ENCODE results near the gene TSPOAP1.

Gene TSPOAP1

DNA sequence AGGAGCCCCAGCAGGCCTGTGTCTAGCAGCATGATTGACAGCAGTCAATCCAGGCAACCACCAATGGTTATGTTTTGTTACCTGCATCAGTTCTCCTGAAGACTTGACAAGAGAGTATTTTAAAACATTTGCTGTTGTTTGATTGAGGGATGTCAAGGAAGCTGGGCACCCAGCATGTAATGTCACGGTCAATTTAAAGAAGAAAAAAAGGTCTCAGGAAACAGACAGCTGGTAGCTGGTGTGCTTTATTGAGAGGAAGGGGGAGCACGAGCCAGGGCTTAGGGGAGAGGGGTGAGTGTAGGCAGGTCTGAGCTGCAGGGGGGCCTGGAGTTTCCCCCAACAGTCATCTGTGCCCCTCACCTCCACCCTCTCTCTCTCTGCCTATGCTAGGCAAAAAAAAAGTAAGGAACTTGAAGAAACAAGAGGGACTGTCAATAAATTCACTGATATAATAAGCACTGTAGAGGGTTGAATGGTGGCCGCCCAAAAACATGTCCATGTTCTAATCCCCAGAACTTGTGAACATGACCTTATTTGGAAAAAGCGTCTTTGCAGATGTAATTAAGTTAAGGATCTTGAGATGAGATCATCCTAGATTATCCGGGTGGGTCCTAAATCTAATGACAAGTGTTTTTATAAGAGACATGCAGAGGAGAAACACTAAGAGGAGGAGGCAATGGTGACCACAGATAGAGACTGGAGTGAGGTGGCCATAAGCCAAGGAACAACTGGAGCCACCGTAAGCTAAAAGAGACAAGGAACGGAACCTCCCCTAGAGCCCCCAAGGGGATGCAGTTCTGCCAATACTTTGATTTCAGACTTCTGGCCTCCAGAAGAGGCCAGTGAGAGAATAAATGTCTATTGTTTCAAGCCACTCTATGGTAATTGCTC is 14.5 kb downstream of the TSPOAP1 start:
- POLR2A ChIA-PET, result interaction anchor here (0.6 kb wide), 1 partner anchor 344 kb away, joined by 3 read pairs; no protein-coding TSS in a partner anchor
- CTCF ChIA-PET, result interaction anchor here (0.6 to 8.7 kb wide), 13 partner anchors 9 to 700 kb away, joined by 3 to 93 read pairs (median 3); partner anchors contain the start of genes RNF43 and SUPT4H1
- TF ChIP-seq, protein P1, sequence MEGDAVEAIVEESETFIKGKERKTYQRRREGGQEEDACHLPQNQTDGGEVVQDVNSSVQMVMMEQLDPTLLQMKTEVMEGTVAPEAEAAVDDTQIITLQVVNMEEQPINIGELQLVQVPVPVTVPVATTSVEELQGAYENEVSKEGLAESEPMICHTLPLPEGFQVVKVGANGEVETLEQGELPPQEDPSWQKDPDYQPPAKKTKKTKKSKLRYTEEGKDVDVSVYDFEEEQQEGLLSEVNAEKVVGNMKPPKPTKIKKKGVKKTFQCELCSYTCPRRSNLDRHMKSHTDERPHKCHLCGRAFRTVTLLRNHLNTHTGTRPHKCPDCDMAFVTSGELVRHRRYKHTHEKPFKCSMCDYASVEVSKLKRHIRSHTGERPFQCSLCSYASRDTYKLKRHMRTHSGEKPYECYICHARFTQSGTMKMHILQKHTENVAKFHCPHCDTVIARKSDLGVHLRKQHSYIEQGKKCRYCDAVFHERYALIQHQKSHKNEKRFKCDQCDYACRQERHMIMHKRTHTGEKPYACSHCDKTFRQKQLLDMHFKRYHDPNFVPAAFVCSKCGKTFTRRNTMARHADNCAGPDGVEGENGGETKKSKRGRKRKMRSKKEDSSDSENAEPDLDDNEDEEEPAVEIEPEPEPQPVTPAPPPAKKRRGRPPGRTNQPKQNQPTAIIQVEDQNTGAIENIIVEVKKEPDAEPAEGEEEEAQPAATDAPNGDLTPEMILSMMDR (IDR thresholded peaks at IDR 0.05; ENCODE audit: control extremely low read depth, extremely low read depth, low read depth, missing control alignments), result no peak
- no peak for DNase-seq (ENCODE audit: extremely low spot score)

DNA sequence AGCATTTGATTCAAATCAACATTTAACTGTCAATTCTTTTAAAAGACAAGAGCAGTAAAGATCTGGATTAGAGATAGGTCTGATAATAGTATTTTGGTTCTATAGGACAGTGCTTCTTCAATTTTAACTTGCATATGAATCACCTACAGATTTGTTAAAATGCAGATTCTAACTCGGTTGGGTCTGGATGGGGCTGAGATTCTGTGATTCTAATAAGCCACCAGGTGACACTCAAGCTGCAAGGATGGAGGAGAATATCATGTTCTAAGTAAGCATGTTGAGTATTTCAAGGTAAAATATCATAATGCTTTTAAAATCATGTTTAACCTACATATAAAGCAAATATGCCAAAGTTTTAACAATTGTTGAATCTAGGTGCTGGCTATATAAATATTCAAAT is 15.8 kb downstream of the TSPOAP1 start:
- TF ChIP-seq, protein P1 (IDR thresholded peaks at IDR 0.05; ENCODE audit: control extremely low read depth, extremely low read depth, low read depth, missing control alignments), result peak; percentile 19
- ChIA-PET CTCF (interaction anchor here (0.9 to 8.7 kb wide), 6 partner anchors 9 to 697 kb away, joined by 3 to 93 read pairs (median 3); partner anchors contain the start of genes RNF43 and SUPT4H1), POLR2A (interaction anchor here (1.0 kb wide), 1 partner anchor 9 kb away, joined by 3 read pairs; no protein-coding TSS in a partner anchor)
- no peak for DNase-seq (ENCODE audit: extremely low spot score)

DNA sequence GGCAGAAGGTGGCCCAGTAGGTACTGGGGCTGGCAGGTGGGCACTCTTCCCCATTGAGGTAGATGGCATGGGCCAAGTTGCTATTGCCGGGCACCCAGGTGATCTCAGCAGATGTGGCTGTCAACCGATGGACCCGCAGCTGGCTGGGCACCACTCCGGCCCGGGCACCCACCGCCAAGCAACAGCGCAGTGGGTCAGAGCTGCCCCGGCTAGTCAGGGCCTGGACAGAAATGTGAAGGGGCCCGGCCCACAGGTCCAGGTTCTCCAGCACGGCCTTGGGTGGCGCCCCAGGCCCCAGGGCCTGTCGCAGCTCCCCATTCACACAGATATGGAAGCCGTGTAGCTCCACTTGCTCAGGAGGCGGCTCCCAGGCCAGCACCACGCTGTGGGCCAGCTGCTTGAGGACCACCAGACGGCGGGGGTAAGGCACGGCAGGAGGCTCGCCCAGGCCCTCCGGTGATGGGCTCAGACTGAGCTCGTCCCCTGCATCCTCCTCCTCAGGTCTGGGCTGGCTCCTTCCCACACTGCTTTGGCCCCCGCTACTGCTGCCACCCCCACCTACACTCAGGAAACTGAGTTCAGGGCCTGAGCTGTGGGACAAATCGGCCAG is 16.5 kb downstream of the TSPOAP1 start:
- DNase-seq (ENCODE audit: extremely low spot score), result no peak
- ChIA-PET CTCF (interaction anchor here (0.9 to 8.7 kb wide), 5 partner anchors 8 to 103 kb away, joined by 3 to 93 read pairs (median 3); partner anchors contain the start of genes RNF43 and SUPT4H1), POLR2A (interaction anchor here (1.0 kb wide), 1 partner anchor 10 kb away, joined by 3 read pairs; no protein-coding TSS in a partner anchor)
- TF ChIP-seq, protein P1 (IDR thresholded peaks at IDR 0.05; ENCODE audit: control extremely low read depth, extremely low read depth, low read depth, missing control alignments), result no peak

DNA sequence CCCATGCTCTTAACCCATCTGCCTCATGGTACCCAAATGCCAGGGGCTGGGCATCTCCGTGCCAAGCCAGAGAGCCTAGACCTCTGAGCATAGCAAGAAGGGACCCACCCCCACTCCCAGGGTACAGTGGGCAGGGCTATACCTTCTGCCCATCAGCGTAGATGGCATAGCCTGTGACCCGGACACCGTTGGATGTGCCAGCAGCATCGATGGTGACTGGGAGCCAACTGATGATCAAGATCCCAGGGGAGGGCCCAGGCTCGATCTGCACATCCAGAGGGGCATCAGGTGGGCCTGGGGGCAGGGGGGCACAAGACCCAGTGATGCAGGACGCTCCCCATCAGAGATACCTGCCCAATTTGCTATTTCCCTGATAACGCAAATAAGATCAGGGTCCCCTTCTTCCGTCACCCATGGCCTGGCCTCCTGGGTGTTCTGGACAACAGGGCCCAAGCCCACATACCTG is 17.1 kb downstream of the TSPOAP1 start:
- POLR2A ChIA-PET, result no interaction called here
- CTCF ChIA-PET, result interaction anchor here (0.8 to 1.4 kb wide), 3 partner anchors 12 to 66 kb away, joined by 3 read pairs; no protein-coding TSS in a partner anchor
- TF ChIP-seq, protein P1 (IDR thresholded peaks at IDR 0.05; ENCODE audit: control extremely low read depth, extremely low read depth, low read depth, missing control alignments), result no peak
- no peak for DNase-seq (ENCODE audit: extremely low spot score)

DNA sequence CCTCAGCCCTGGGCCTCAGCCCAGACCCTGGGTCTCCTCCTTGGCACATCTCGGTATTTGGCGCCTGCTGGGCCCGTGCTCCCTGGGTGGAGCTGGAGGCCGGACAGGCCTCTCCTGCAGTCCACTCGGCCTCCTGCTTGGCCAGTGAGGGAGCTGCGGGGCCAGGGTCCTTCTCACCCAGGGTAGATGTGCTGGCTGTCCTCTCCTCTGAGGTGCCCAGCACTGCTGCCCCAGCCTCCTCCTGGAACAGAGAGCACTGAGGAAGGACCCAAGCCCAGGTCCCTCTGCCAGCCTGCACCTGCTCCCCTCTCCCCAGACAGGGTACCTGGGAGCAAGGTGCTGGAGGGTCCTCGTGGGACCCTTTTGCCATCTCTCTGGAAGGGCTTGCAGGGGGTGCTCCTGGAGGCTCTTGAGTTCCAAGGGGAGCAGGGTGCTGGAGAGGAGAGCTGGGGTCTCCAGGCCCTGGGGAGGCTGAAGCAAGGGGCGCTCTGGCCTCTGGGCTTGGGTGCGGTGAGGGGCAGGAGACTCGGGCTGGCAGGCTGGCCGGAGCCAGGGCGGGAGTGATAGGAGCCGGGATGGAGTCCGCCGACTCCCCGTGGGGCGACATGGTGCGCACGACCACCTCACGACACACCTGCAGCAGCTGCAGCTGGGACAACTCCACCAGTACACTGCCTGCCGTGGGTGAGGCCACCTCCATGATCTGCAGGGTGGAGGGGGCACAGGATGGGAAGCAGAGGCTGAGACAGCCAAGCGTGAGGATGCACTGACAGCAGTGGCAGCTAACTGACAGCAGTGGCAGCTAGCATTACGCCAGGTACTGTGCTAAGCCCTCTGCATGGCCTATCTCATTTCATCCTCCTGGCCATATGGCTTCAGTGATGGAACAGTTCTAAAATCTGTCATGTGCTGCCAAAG is 17.8 kb downstream of the TSPOAP1 start:
- ChIA-PET POLR2A (no interaction called here), CTCF (interaction anchor here (0.8 to 1.1 kb wide), 4 partner anchors 9 to 67 kb away, joined by 3 read pairs; no protein-coding TSS in a partner anchor)
- no peak for DNase-seq (ENCODE audit: extremely low spot score)
- TF ChIP-seq, protein P1 (IDR thresholded peaks at IDR 0.05; ENCODE audit: control extremely low read depth, extremely low read depth, low read depth, missing control alignments), result no peak

All from GM10248 (cell line).